ENCODE data around the gene ZFPM1. TPM values are rescaled to one million over a fixed set of nuclear protein-coding genes. Genes with fewer than 3 reads are reported as not detected.

The ZFPM1 gene
- polyA plus RNA-seq, 1 experiment = 0.20 TPM

GRCh38 chr16:88446061-88446460, 7.0 kb upstream of the ZFPM1 start:
- H3K27me3 ChIP-seq (ENCODE audit: control insufficient read depth, insufficient read depth, low read length) = peaks cover 5% of the 10 kb centered on the region
- H3K9me3 ChIP-seq (ENCODE audit: control insufficient read depth, insufficient read depth, low read length) = no peaks in the 10 kb centered on the region; the same call in 1 of the 2 replicates
- POLR2A ChIA-PET = no interaction called here
- no peak overlapping the region for H3K27ac ChIP-seq (ENCODE audit: low read depth, low read length)
- no peak for DNase-seq (ENCODE audit: low read depth, low spot score)
- H3K4me3 ChIP-seq (ENCODE audit: low read depth, low read length) = no peak overlapping the region
- CTCF ChIA-PET = no interaction called here
- no peak for TF ChIP-seq CTCF (IDR thresholded peaks at IDR 0.05; ENCODE audit: low read depth, low read length)

- ChIA-PET POLR2A (no interaction called here), CTCF (interaction anchor here (1.8 kb wide), 1 partner anchor 9 kb away, joined by 4 read pairs; no protein-coding TSS in a partner anchor)
- no peak for TF ChIP-seq CTCF (IDR thresholded peaks at IDR 0.05; ENCODE audit: low read depth, low read length)
- H3K27me3 ChIP-seq (ENCODE audit: control insufficient read depth, insufficient read depth, low read length) = peaks cover 5% of the 10 kb centered on the region
- no peak overlapping the region for H3K27ac ChIP-seq (ENCODE audit: low read depth, low read length)
- H3K4me3 ChIP-seq (ENCODE audit: low read depth, low read length) = no peak overlapping the region
- no peaks in the 10 kb centered on the region; the same call in 1 of the 2 replicates for H3K9me3 ChIP-seq (ENCODE audit: control insufficient read depth, insufficient read depth, low read length)
- no peak for DNase-seq (ENCODE audit: low read depth, low spot score)
Measured at GRCh38 chr16:88446736-88447135, 6.3 kb upstream of the ZFPM1 start.

- CTCF ChIA-PET = interaction anchor here (1.8 kb wide), 1 partner anchor 10 kb away, joined by 4 read pairs; no protein-coding TSS in a partner anchor
- Histone ChIP-seq H3K27me3 (ENCODE audit: control insufficient read depth, insufficient read depth, low read length) (peaks cover 5% of the 10 kb centered on the region), H3K27ac (ENCODE audit: low read depth, low read length) (no peak overlapping the region), H3K9me3 (ENCODE audit: control insufficient read depth, insufficient read depth, low read length) (peaks cover 6% of the 10 kb centered on the region; the same call in 1 of the 2 replicates), H3K4me3 (ENCODE audit: low read depth, low read length) (no peak overlapping the region)
- POLR2A ChIA-PET = no interaction called here
- no peak for TF ChIP-seq CTCF (IDR thresholded peaks at IDR 0.05; ENCODE audit: low read depth, low read length)
- no peak for DNase-seq (ENCODE audit: low read depth, low spot score)
Measured at GRCh38 chr16:88447881-88448280, 5.2 kb upstream of the ZFPM1 start.

DNA sequence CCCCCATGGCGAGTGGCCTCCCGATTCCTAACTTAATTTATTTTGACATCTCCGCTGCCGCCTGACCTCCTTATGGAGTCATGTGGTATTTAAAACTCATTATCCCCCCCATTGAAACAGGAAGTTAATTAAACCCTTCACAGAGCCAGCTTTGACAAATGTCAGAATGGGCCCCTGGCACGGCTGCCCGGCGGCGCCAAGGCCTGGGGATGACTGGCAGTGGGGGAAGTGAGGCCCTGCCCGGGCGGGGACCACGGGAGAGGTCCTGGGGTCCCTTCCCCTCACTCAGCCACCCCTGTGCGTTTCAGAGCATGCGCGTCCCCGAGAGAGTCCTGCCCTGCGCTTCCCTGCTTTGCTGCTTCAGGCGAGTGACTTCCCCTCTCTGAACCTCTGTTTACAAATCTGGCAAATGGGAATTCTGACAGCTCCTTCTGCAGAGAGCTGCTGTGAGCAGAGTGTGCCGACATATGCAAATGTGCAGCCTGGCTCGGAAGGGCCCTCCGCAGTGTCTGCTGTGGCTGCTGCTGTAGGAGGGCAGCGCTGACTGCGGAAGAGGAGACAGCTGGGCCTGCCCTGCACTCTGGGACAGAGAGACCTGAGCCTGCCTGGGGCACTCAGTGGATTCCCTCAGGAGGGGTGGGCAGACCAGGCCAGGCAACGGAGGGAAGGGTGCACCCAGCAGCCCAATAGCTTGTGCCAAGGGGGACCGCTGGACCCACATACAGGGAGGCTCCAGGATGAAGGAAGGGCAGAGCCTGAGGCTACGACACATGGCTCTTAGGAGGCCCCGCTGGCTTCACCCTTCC, 4.4 kb upstream of the ZFPM1 start:
- TF ChIP-seq CTCF (IDR thresholded peaks at IDR 0.05; ENCODE audit: low read depth, low read length) = no peak
- Histone ChIP-seq H3K4me3 (ENCODE audit: low read depth, low read length) (no peak overlapping the region), H3K9me3 (ENCODE audit: control insufficient read depth, insufficient read depth, low read length) (peaks cover 6% of the 10 kb centered on the region; the same call in 1 of the 2 replicates), H3K27me3 (ENCODE audit: control insufficient read depth, insufficient read depth, low read length) (peaks cover 5% of the 10 kb centered on the region), H3K27ac (ENCODE audit: low read depth, low read length) (no peak overlapping the region)
- DNase-seq (ENCODE audit: low read depth, low spot score) = no peak
- CTCF ChIA-PET = interaction anchor here (1.5 kb wide), 1 partner anchor 11 kb away, joined by 3 read pairs; no protein-coding TSS in a partner anchor
- POLR2A ChIA-PET = interaction anchor here (1.1 kb wide), 1 partner anchor 384 kb away, joined by 3 read pairs; no protein-coding TSS in a partner anchor

DNA sequence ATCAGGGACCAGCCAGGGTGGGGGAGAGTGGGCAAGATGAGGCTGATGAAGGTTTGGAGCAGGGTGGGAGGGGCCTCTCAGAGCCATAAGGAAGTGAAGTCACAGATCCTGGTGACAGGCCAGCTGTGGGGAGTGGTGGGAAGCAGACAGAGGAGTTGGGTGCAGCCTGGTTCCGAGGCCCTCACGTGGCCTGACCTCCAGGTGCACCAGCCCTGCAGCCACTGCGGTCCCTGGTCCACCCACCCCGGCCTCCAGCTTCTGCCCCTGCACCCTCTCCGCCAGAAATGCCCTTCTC, 3.9 kb upstream of the ZFPM1 start:
- no peak overlapping the region for H3K27ac ChIP-seq (ENCODE audit: low read depth, low read length)
- H3K4me3 ChIP-seq (ENCODE audit: low read depth, low read length) = no peak overlapping the region
- H3K9me3 ChIP-seq (ENCODE audit: control insufficient read depth, insufficient read depth, low read length) = peaks cover 6% of the 10 kb centered on the region; the same call in 1 of the 2 replicates
- ChIA-PET CTCF (interaction anchor here (1.5 kb wide), 1 partner anchor 12 kb away, joined by 3 read pairs; no protein-coding TSS in a partner anchor), POLR2A (interaction anchor here (1.1 kb wide), 1 partner anchor 384 kb away, joined by 3 read pairs; no protein-coding TSS in a partner anchor)
- no peak for TF ChIP-seq CTCF (IDR thresholded peaks at IDR 0.05; ENCODE audit: low read depth, low read length)
- no peak for DNase-seq (ENCODE audit: low read depth, low spot score)
- peaks cover 5% of the 10 kb centered on the region for H3K27me3 ChIP-seq (ENCODE audit: control insufficient read depth, insufficient read depth, low read length)

All from AG04450 (cell line).